Astrocyte of the hippocampus (primary cell): Measurements from ENCODE around the gene ASMT.
"Not testable (repeated sequence)": the region's sequence is repeated elsewhere in the genome, so short reads cannot be mapped to it uniquely, and the experiment has no call there.

Experiments used
- DNase-seq: peaks from one replicate; pipeline ENCODE4 v3.0.0; 2011; ENCODE audit warnings: low read depth, low spot score

ASMT gene

DNA sequence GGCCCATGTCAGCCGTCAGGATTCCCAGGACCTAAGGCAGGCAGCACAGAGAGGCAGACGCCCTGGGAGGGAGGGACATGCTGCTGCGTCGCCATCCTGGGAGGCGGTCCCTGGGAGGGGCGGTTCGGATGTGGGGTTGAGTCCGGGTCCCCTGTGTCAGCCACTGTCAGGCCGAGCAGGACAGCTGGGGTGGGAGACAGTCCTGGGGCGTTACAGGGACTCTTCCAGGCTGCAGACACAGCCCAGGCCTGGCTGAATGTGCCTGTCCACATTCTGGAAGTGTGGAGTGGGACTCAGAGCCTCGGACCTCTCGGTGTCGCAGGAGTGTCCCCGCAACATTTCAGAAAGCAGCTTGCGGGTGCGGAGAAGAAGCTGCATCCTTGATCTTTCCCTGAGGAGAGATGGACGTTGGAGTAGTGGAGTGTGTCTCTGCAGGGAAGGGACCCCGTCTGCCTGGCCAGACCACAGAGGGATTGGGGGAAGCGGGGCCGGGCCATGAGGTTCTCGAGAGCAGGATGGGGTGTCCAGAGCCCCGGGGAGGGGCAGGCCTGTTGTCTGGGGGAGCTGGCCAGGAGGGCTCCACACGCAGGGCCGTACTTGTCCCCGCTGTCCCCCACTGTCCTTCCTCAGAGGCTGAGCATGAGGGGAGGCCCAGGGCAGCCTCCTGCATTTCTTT lies 17.4 kb upstream of the ASMT start:
- no peak for DNase-seq

DNA sequence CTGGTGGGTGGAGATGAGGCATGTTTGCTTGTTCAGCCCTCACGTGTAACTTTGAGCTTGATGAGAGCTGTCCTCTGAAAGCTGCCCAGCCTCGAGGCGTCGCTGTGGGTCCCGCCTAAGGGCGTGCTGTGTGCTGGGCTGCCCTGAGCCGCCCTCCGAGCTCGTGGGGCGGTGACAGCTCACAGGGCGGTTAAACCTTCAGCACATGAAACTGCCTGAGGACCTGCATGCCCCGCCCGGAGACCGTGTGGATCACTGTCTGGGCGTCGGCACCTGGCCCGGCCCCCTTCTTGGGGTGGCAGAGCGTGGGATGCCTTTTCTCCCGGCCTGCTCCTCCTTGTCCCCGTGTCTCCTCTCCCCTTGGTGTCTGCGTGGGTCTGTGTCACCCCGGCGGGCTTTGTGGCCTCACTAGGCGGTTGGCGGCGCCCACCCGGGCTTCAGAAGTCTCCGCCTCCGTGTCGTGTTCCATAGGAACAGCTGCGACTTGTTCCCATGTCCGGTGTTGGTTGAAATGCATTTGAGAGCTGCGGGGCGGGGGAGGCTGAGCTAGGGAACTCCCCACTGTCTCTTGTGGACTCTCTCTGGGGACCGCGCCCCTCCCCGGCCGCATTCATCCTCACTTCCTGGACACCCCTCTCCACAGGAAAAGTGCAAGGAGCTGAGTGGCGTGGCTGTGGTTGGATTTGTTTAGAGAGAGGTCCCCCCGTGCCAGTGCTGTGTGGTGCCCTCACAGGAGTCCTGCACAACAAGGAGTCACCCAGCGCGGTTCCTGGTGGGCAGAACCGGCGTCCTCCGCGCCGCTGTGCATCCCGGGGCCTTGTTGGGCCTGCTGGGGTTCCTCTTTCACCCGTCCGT lies 16.6 kb upstream of the ASMT start:
- no peak for DNase-seq

DNA sequence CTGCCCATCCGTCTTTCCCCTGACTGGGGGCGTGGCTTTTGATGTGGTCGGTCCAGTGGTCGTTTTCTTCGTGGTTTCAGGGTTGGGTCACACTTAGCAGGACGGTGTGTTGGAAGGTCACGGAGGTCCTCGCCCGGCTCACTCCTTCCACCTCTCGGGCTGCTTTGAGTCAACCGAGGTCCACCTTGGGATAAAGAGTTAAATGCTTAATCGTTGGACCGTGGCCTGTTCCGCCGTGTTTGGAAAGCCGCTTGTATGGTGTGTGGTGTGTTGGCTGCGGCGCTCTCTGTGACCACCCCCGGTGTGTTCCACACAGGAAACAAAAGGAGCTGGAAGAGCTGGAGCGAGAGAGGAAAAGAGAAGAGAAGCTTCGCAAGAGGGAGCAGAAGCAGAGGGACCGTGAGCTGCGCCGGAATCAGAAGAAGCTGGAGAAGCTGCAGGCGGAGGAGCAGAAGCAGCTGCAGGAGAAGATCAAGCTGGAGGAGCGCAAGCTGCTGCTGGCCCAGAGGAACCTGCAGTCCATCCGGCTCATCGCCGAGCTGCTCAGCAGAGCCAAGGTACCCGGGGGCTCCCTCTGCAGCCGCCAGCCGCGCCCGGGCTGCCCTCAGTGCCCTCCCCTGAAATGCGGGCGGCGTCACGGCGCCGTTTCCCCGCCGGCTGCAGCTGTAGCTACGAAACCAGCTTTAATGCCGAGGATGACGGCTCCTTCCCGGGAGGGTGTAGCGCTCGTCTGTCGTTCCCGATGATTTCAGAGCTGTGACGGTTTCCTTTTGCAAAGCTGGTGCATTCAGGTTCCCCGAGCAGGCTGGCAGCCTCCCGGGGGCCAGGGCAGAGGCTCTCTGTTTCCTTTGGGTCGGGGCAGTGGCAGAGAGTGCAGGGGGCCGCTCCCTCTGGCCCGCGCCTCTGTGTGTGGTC lies 15.7 kb upstream of the ASMT start:
- no peak for DNase-seq

DNA sequence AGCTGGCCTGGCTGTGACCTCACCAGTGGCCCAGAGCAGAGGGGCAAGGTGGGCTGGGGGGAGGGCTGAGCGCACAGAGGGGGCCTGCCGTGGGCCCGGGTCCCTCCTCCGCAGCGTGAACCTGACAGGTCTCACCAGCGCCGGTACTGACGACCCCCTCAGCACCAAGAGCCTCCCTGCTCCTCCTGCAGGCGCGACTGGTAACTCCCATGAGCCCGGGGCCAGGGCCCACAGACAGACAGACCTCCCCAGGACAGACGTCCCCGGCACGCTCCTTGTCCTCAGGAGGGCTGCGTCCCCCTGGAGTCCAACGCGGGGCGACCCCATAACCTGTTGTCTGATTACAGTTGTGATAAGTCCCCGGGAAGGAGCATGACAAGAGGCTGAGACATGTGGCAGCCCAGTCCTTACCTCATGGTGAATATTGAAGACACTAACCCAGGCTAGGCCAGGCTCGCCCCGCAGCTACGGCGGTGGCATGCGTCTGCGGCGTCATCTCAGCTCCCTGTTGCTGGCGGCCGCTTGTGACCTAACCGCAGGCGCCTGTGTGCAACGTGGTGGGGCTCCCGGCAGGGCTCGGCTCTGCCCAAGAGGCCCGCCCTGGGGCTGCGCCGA lies 15.0 kb upstream of the ASMT start:
- no peak for DNase-seq

DNA sequence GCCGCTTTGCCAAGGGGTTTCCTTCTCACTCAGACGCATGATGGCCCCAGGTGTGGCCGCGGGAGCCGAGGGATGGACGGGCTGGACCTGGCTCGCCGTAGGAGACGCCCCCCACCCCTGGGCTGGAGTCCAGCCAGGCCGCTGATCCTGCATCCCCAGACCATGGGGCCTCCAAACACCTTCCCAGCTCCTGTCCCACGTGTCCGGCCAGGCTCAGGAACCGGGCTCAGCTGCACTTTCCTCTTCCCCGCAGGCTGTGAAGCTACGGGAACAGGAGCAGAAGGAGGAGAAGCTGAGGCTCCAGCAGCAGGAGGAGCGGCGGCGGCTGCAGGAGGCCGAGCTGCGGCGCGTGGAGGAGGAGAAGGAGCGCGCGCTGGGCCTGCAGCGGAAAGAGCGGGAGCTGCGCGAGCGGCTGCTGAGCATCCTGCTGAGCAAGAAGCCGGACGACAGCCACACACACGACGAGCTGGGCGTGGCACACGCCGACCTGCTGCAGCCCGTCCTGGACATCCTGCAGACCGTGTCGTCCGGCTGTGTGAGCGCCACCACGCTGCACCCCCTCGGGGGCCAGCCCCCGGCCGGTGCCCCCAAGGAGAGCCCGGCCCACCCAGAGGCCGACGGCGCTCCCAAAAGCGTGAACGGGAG lies 14.3 kb upstream of the ASMT start:
- no peak for DNase-seq

DNA sequence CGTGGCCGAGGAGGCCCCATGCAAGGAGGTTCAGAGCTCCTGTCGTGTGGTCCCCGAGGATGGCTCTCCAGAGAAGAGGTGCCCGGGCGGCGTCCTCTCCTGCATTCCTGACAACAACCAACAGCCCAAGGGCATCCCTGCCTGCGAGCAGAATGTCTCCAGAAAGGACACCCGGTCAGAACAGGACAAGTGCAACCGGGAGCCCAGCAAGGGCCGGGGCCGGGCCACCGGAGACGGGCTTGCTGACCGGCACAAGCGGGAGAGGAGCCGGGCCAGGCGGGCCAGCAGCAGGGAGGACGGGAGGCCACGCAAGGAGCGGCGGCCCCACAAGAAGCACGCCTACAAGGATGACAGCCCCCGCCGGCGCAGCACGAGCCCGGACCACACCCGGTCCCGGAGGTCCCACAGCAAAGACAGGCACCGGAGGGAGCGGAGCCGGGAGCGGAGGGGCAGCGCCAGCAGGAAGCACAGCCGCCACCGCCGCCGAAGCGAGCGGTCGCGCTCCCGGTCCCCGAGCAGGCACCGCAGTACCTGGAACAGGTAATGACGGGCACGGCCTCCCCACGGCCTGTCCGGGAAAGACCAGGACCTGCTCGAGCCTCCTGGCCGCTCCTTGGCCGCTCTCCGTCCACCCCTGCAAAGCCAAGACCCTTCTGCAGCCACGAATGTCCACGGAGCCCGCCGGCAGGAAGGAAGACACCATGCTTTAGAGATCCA lies 13.7 kb upstream of the ASMT start:
- DNase-seq: no peak

DNA sequence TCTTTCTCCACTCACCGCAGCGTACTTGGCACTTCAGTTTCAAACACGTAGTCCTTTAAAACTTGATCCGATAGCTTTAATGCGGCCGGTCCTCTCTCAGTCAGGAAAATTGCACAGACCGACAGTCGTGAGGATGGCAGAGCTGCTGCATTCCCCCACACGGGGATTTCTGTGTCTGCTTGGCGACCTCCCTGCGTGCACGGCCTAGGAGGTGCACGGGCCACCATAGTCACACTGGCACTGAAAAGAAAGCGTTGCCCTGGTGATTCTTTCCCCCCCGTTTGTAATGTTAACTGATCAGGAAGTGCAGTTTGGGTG lies 13.1 kb upstream of the ASMT start:
- DNase-seq: no peak

DNA sequence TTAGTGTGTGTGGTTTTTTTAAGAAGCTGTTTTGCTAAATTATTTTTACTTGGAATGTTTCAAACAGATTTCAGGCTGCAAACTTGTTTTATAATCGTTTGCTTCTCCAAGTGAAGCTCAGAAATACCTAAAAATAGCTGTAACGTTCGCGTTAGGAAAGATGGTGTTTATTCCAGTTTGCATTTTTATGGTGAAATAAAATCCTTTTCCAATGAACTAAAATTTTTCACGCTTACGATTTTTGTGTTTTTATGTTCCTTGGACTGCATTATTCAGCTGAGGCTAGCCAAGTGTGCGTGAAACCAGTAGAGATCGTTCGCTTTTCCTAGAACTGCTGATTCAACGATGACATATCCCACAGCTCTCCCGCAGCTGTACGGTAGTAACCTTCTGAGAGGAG lies 12.6 kb upstream of the ASMT start:
- no peak for DNase-seq

DNA sequence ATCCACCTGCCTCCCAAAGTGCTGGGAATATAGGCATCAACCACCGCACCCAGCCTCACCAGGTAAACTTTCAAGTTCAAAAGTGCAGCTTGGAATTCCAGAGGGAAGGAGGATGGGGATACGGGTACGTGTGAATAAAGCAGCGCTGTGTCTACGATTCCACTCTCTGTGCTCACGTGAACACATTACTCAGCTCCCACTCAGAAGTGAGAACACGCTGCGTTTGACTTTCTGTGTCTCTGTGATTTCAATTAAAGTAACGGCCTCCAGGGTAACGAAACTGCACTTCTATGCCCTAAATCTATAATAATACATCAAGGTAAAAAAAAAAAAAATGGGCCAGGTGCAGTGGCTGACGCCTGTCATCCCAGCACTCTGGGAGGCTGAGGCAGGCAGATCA lies 8.4 kb upstream of the ASMT start:
- no peak for DNase-seq

DNA sequence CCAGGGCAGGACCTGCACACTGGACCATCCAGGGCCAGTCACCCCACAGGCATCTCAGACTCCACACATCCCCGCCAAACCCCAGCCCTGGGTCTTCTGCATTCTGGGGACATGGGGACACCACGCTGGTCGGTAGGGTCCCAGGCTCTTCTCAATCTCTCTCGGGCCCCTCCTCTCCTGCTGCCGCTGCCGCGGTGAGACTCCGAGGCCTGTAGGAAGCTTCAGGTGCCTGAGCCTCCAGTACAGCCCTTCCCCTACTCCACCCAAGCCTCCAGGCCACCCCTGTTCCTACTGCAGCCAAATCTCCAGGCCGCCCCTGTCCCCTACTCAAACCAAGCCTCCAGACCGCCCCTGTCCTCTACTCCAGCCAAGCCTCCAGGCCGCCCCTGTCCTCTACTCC lies 5.5 kb upstream of the ASMT start:
- DNase-seq: no peak

DNA sequence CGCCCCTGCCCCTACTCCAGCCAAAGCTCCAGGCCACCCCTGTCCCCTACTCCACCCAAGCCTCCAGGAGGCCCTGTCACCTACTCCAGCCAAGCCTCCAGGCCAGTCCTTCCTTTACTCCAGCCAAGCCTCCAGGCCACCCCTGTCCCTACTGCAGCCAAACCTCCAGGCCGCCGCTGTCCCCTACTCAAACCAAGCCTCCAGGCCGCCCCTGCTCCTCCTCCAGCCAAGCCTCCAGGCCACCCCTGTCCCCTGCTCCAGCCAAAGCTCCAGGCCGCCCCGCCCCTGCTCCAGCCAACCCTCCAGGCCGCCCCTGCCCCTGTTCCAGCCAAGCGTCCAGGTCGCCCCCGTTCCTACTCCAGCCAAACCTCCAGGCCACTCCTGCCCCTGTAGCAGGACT lies 5.1 kb upstream of the ASMT start:
- DNase-seq: no peak

DNA sequence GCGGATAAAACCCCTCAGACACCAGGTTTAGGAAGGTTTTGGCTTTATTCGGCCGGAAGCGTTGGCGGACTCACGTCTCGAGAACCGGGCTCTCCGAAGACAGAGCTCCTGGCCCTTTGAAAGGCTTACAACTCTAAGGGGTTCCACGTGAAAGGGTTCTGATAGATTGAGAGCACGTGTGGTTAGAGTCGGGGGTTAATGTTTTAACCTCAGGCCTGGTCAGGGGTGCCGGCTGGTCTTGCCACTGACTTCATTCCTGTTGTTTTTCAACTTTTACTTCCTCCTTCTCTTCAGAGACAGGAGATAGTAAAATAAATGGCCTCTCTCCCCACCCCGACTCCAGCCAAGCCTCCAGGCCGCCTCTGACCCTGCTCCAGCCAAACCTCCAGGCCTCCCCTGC lies 4.7 kb upstream of the ASMT start:
- DNase-seq: no peak

DNA sequence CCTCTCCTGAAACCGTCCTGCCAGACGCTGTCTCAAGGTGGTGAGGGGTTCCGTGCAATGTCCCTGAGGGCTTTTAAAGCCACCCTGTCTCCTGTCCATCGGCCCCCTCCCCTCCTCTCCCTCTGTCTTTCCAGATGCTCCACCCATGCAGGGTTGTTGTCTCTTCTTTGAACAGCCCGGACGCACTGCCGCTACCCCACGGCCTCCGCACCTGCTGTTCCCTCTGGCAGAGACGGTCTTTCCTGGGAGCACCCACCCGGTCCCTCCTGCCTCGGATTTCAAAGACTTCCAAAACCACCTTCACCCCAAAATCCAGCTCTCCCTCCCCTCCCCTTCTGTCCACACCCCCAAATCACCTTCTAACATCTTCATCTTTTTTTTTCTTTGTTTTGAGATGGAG lies 4.1 kb upstream of the ASMT start:
- no peak for DNase-seq

DNA sequence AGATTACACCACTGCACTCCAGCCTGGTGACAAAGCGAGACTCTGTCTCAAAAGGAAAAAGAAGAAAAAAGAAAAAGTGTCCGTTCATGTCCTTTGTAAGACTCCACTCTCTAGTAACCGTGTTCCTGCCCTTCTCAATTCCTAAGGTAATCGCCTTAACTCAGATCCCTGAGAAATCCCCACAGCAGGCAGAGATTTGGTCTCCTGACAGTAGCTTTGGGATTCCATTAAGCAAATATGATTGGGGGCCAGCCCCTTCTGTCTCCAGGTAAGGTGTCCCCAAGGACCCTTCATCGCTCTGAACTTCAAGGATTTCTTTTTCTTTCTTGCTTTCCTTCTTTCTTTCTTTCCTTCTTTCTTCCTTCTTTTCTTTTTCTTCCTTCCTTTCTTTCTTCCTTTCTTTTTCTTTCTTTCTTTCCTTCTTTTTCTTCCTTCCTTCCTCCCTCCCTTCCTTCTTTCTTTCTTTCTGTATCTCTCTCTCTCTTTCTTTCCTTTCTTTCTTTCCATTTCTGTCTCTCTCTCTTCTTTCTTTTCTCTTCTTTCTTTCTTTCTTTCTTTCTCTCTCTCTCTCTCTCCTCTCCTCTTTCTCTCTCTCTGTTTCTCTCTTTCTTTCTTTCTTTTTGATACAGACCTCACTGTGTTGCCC lies 2.1 kb upstream of the ASMT start:
- no peak for DNase-seq

DNA sequence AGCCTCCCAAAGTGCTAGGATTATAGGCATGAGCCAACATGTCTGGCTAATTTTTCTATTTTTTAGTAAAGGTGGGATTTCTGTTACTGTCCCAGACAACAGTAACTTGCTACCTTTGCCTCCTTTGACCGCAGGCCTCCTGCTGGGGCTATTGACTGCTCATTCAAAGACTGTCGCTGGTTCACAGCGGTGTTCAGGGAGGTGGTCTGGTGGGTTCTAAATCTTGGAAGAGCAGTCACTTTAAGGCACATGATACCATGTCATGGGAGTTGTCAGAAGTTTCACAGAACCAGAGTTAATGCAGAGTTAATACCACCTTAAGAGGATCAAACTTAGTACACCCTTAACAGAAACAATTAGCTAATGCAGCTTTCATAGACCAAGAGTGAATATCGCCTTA lies 3.8 kb downstream of the ASMT start:
- DNase-seq: no peak

DNA sequence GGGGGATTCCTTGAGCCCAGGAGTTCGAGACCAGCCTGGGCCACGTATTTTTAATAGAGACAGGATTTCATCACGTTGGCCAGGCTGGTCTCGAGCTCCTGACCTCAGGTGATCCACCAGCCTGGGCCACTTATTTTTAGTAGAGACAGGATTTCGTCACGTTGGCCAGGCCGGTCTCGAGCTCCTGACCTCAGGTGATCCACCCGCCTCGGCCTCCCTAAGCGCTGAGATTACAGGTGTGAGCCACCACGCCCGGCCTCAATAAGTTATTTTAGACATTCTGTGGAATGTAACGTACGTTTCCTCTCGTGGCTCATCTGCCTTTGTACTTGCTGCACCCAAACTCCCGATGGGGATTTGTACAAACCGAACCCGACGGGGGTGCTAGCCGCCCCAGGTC lies 8.8 kb downstream of the ASMT start:
- DNase-seq: no peak

DNA sequence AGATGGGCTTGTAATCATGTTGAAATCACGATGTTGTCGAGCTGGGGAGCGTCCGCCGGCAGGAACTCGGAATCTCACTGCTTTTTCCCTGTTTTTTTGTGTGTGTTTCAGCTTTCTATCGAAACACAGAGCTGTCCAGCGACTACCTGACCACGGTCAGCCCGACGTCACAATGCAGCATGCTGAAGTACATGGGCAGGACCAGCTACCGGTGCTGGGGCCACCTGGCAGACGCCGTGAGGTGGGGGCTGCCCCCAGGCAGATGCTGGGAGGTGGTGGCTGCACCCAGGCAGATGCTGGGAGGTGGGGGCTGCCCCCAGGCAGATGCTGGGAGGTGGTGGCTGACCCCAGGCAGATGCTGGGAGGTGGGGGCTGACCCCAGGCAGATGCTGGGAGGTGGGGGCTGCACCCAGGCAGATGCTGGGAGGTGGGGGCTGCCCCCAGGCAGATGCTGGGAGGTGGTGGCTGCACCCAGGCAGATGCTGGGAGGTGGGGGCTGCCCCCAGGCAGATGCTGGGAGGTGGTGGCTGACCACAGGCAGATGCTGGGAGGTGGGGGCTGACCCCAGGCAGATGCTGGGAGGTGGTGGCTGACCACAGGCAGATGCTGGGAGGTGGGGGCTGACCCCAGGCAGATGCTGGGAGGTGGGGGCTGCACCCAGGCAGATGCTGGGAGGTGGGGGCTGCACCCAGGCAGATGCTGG lies 9.4 kb downstream of the ASMT start:
- not testable (repeated sequence) for DNase-seq

DNA sequence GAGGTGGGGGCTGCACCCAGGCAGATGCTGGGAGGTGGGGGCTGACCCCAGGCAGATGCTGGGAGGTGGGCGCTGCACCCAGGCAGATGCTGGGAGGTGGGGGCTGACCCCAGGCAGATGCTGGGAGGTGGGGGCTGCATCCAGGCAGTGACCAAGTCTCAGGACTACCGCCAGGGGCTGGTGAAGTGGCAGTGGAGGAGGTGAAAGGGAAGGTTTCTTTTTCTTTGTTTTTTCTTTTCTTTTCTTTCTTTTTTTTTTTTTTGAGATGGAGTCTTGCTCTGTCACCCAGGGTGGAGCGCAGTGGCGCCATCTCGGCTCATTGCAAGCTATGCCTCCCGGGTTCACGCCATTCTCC lies 10.0 kb downstream of the ASMT start:
- not testable (repeated sequence) for DNase-seq

DNA sequence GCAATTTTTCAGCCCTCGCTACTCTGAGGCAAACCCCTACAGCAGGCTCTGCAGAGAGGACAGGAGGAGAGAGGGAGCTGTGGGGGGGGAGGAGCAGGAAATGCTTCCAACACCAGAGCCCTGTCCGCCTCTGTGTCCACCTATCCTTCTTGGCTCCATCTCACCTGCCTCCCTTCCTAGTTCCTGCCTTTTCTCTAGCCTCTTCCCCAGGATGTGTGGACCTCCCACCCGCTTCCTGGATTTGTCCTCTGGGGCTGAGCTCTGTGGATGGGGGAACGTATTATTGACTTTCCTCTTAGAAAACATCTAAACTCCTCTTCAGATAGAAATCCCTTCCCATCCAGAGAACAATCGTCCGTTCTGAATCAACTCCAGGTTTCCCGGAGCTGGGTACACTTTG lies 14.4 kb downstream of the ASMT start:
- DNase-seq: no peak

DNA sequence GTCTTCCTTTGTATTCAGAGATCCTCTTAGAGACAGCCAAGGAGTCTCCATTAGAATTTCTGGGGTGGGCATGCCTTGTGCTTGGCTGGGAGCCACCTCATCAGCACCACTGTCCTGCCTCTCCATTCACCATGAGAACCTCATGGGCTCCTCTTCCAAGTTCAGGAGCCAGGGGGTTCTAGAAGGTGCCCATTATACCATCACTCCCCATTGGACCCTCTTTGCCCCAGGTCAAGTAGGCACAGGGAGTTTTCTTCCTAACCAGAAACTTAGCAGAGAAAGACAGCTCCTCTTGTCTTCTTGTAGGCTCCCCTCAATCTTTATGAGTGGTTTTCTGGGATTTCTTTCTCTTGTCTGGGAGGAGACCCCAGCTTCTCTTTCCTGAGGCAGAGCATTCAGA lies 31.1 kb downstream of the ASMT start:
- DNase-seq: no peak
